H9 (cell line): ENCODE data around the gene TYSND1. TPM values are rescaled to one million over a fixed set of nuclear protein-coding genes. Genes with fewer than 3 reads are reported as not detected.

Source experiments
- DNase-seq: peaks from one replicate; pipeline ENCODE4 v3.0.0-alpha.2; 2017
- H2AFZ ChIP-seq: one replicate; pipeline ENCODE4 v1.6.1; 2013; ENCODE audit warnings: mild to moderate bottlenecking, low read length, control low read depth, moderate library complexity
- H2AK5ac ChIP-seq: 2 replicates; pipeline ENCODE4 v1.6.1; 2013; ENCODE audit warnings: low read length, control low read depth, mixed read lengths; ENCODE audit not compliant: insufficient read length
- H2BK120ac ChIP-seq: one replicate; pipeline ENCODE4 v1.6.1; 2013; ENCODE audit warnings: low read depth, mild to moderate bottlenecking, low read length, control low read depth, inconsistent platforms; ENCODE audit not compliant: poor library complexity, severe bottlenecking
- H2BK12ac ChIP-seq: 2 replicates; pipeline ENCODE4 v1.6.1; 2013; ENCODE audit warnings: low read length, control low read depth, mixed read lengths, low read depth; ENCODE audit not compliant: insufficient read length
- H2BK15ac ChIP-seq: 2 replicates; pipeline ENCODE4 v1.6.1; 2013; ENCODE audit warnings: low read depth, low read length, control low read depth
- H2BK20ac ChIP-seq: one replicate; pipeline ENCODE4 v1.6.1; 2013; ENCODE audit warnings: low read depth, mild to moderate bottlenecking, low read length, control low read depth, inconsistent platforms; ENCODE audit not compliant: poor library complexity, severe bottlenecking
- H2BK5ac ChIP-seq: 2 replicates; pipeline ENCODE4 v1.6.1; 2013; ENCODE audit warnings: low read length, control low read depth, mixed read lengths; ENCODE audit not compliant: insufficient read length
- H3K14ac ChIP-seq: 2 replicates; pipeline ENCODE4 v1.6.1; 2013; ENCODE audit warnings: low read length, control low read depth; ENCODE audit not compliant: insufficient read depth
- H3K18ac ChIP-seq: 2 replicates; pipeline ENCODE4 v1.6.1; 2013; ENCODE audit warnings: low read depth, mild to moderate bottlenecking, mixed read lengths, low read length, control low read depth; ENCODE audit not compliant: insufficient read length
- H3K23ac ChIP-seq: 2 replicates; pipeline ENCODE4 v1.6.1; 2013; ENCODE audit warnings: low read length, control low read depth, mixed read lengths, low read depth; ENCODE audit not compliant: insufficient read length
- H3K23me2 ChIP-seq: 2 replicates; pipeline ENCODE4 v1.6.1; 2013; ENCODE audit warnings: low read depth, mild to moderate bottlenecking, mixed read lengths, low read length, control low read depth; ENCODE audit not compliant: insufficient read length, poor library complexity, severe bottlenecking
- H3K27ac ChIP-seq: 2 replicates; pipeline ENCODE4 v1.5.1; 2013; ENCODE audit warnings: low read length, control low read depth, mixed read lengths, low read depth; ENCODE audit not compliant: insufficient read length
- H3K27me3 ChIP-seq: 2 replicates; pipeline ENCODE4 v1.6.1; 2013; ENCODE audit warnings: low read length, control low read depth, inconsistent platforms; ENCODE audit not compliant: insufficient read depth
- H3K4ac ChIP-seq: 2 replicates; pipeline ENCODE4 v1.6.1; 2013; ENCODE audit warnings: low read depth, mild to moderate bottlenecking, control low read depth, inconsistent platforms, low read length, moderate library complexity
- H3K4me1 ChIP-seq: 2 replicates; pipeline ENCODE4 v1.6.1; 2013; ENCODE audit warnings: low read length, control low read depth, inconsistent platforms; ENCODE audit not compliant: insufficient read depth
- H3K4me2 ChIP-seq: 2 replicates; pipeline ENCODE4 v1.6.1; 2013; ENCODE audit warnings: low read length, control low read depth, mixed read lengths; ENCODE audit not compliant: insufficient read length, insufficient read depth
- H3K56ac ChIP-seq: 2 replicates; pipeline ENCODE4 v1.6.1; 2013; ENCODE audit warnings: low read depth, mild to moderate bottlenecking, mixed read lengths, low read length, control low read depth; ENCODE audit not compliant: insufficient read length
- H3K79me1 ChIP-seq: 2 replicates; pipeline ENCODE4 v1.6.1; 2013; ENCODE audit warnings: low read depth, mild to moderate bottlenecking, moderate library complexity, low read length, control low read depth, inconsistent platforms; ENCODE audit not compliant: insufficient read depth, poor library complexity, severe bottlenecking
- H3K79me2 ChIP-seq: 2 replicates; pipeline ENCODE4 v1.6.1; 2013; ENCODE audit warnings: low read length, control low read depth, inconsistent platforms; ENCODE audit not compliant: insufficient read depth
- H3K9ac ChIP-seq: 2 replicates; pipeline ENCODE4 v1.6.1; 2013; ENCODE audit warnings: low read length, control low read depth, mixed read lengths; ENCODE audit not compliant: insufficient read length; ENCODE audit errors: extremely low read depth
- H3K9me3 ChIP-seq: one replicate; pipeline ENCODE4 v1.6.1; 2013; ENCODE audit warnings: low read depth, low read length, inconsistent platforms; ENCODE audit not compliant: control insufficient read depth
- H3T11ph ChIP-seq: one replicate; pipeline ENCODE4 v1.6.1; 2013; ENCODE audit warnings: mild to moderate bottlenecking, low read length, control low read depth, inconsistent platforms
- H4K20me1 ChIP-seq: one replicate; pipeline ENCODE4 v1.6.1; 2013; ENCODE audit not compliant: control insufficient read depth, insufficient read length, insufficient read depth
- H4K5ac ChIP-seq: 2 replicates; pipeline ENCODE4 v1.6.1; 2013; ENCODE audit warnings: low read depth, mild to moderate bottlenecking, mixed read lengths, low read length, control low read depth; ENCODE audit not compliant: insufficient read length
- H4K8ac ChIP-seq: replicated peaks from 2 replicates; pipeline ENCODE4 v1.6.1; 2013; ENCODE audit warnings: low read length, control low read depth, mixed read lengths, low read depth; ENCODE audit not compliant: insufficient read length
- H4K91ac ChIP-seq: 2 replicates; pipeline ENCODE4 v1.6.1; 2013; ENCODE audit warnings: low read depth, mild to moderate bottlenecking, moderate library complexity, mixed read lengths, low read length, control low read depth; ENCODE audit not compliant: insufficient read length
- H3K27ac Mint-ChIP-seq, 3 experiments: 2 replicates in 2 of 3; 3 replicates in 1 of 3; pipeline ENCODE4 v1.8.0; 2020 to 2021; ENCODE audit warnings: mixed read lengths in 3 of 3, mild to moderate bottlenecking in 1 of 3, moderate library complexity in 1 of 3
- H3K27me3 Mint-ChIP-seq: 2 replicates; pipeline ENCODE4 v1.8.0; 2021; ENCODE audit warnings: low read depth, mild to moderate bottlenecking, moderate library complexity, mixed read lengths
- H3K36me3 Mint-ChIP-seq, 3 experiments: 2 replicates in 2 of 3; 3 replicates in 1 of 3; pipeline ENCODE4 v1.8.0; 2020 to 2021; ENCODE audit warnings: low read depth in 3 of 3, mixed read lengths in 3 of 3; ENCODE audit not compliant: insufficient read depth in 1 of 3
- H3K4me1 Mint-ChIP-seq, 2 experiments: 2 replicates each; pipeline ENCODE4 v1.8.0; 2020; ENCODE audit warnings: mixed read lengths in 2 of 2
- H3K4me3 Mint-ChIP-seq, 2 experiments: 2 replicates in 1 of 2; 3 replicates in 1 of 2; pipeline ENCODE4 v1.8.0; 2020 to 2021; ENCODE audit warnings: mild to moderate bottlenecking in 2 of 2, mixed read lengths in 2 of 2, moderate library complexity in 1 of 2
- H3K9me3 Mint-ChIP-seq, 2 experiments: 2 replicates in 1 of 2; 3 replicates in 1 of 2; pipeline ENCODE4 v1.8.0; 2020; ENCODE audit warnings: mild to moderate bottlenecking in 2 of 2, mixed read lengths in 2 of 2, moderate library complexity in 1 of 2
- CTCF ChIP-seq: fragments of 200-600 bp; sonication (generic); conservative IDR thresholded peaks from 3 replicates; pipeline ENCODE4 v1.8.0; 2021; ENCODE audit warnings: antibody characterized with exemption, mild to moderate bottlenecking
- WGBS: extraction: QIAGEN DNeasy Blood & Tissue Kit; methylation state at CpG from one replicate; pipeline ENCODE4 v1.1.7; 2013; ENCODE audit warnings: missing lambda C conversion rate, low lambda C conversion rate, mixed read lengths; ENCODE audit not compliant: insufficient read length; ENCODE audit errors: extremely low coverage; 5-methylcytosine and 5-hydroxymethylcytosine counted together
- total RNA-seq: library from RNA; stranded (reverse); gene quantifications from 2 replicates; pipeline ENCODE4 v1.2.1, GENCODE V29; 2021

The TYSND1 gene
- total RNA-seq, 1 experiment from 2014 or later: 12.8 TPM

- no peak overlapping the region for H3K27ac ChIP-seq
- no peak for DNase-seq
- H4K5ac ChIP-seq: no peak overlapping the region
- H2BK15ac ChIP-seq: no peak overlapping the region
- H3T11ph ChIP-seq: no peak overlapping the region
- no peak overlapping the region for H3K4ac ChIP-seq
- H2BK12ac ChIP-seq: no peak overlapping the region
- no peaks in the 10 kb centered on the region for H3K79me2 ChIP-seq
- no peak overlapping the region for H4K91ac ChIP-seq
- H2BK20ac ChIP-seq: no peak overlapping the region
- Mint-ChIP-seq H3K27ac (no peak overlapping the region), H3K4me1 (peaks cover 3% of the 10 kb centered on the region in 2 experiments; a peak in 2 of 4 replicates), H3K4me3 (no peak overlapping the region), H3K27me3 (peaks cover 9% of the 10 kb centered on the region; the same call in 1 of the 2 replicates), H3K9me3 (no peaks in the 10 kb centered on the region), H3K36me3 (peaks cover 0 to 16% (median 4%) of the 10 kb centered on the region in 3 experiments; a peak in 3 of 7 replicates)
- no peak overlapping the region for H3K18ac ChIP-seq
- H3K9me3 ChIP-seq: no peaks in the 10 kb centered on the region
- H3K4me1 ChIP-seq: 0 out of 2 replicates have a peak, but pooled peaks cover 3% of the 10 kb centered on the region
- H3K9ac ChIP-seq: no peak overlapping the region
- H4K8ac ChIP-seq: no peak overlapping the region
- no peak overlapping the region for H2AK5ac ChIP-seq
- H2AFZ ChIP-seq: no peak overlapping the region
- no peak overlapping the region for H3K4me2 ChIP-seq
- no peak overlapping the region for H3K23ac ChIP-seq
- H3K27me3 ChIP-seq: no peaks in the 10 kb centered on the region
- H2BK5ac ChIP-seq: no peak overlapping the region
- no peaks in the 10 kb centered on the region for H3K23me2 ChIP-seq
- WGBS: no CpG with 5 or more reads among the region's 3 CpGs
- no peak for TF ChIP-seq CTCF
- no peak overlapping the region for H2BK120ac ChIP-seq
- H3K56ac ChIP-seq: no peak overlapping the region
- H3K79me1 ChIP-seq: no peaks in the 10 kb centered on the region
- H4K20me1 ChIP-seq: no peaks in the 10 kb centered on the region
- H3K14ac ChIP-seq: no peak overlapping the region
Observed at GRCh38 chr10:70088308-70088698, 58.2 kb downstream of the TYSND1 start.

Other genes starting within 250 kb of the TYSND1 start
- gene MACROH2A2, start 93.9 kb downstream of the TYSND1 start, total RNA-seq: 11.3 and 12.1 TPM in 2 replicates
- 4.8 and 5.3 TPM in 2 replicates for gene AIFM2, start 13.9 kb downstream of the TYSND1 start, total RNA-seq
- 144 and 153 TPM in 2 replicates for gene SAR1A, start 23.8 kb upstream of the TYSND1 start, total RNA-seq
- 115 and 117 TPM in 2 replicates for gene PPA1, start 86.7 kb upstream of the TYSND1 start, total RNA-seq
- gene NPFFR1, start 137.3 kb upstream of the TYSND1 start, total RNA-seq: not detected in 2 replicates
- 4.8 and 6.0 TPM in 2 replicates for gene LRRC20, start 235.9 kb upstream of the TYSND1 start, total RNA-seq